ENCODE data around the gene MAPT.

DNA sequence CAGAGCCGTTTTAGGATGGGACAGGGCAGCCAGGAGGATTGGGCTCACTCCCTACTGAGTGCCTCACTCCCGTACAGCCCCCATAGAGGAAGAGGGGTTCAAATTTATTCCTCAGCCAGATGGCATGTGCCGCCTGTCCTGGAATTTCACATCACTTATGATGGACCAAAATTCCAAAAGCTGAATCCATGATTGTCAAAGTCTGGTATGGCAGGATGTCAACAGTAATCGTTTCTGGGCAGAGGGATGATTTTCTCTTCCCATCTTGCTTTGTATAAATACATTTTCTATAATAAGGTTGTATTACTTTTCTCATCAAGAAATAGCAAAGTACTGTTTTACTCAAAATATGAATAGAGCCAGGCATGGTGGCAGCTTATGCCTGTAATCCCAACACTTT, 66.0 kb downstream of the MAPT start:
- TF ChIP-seq, protein P1, sequence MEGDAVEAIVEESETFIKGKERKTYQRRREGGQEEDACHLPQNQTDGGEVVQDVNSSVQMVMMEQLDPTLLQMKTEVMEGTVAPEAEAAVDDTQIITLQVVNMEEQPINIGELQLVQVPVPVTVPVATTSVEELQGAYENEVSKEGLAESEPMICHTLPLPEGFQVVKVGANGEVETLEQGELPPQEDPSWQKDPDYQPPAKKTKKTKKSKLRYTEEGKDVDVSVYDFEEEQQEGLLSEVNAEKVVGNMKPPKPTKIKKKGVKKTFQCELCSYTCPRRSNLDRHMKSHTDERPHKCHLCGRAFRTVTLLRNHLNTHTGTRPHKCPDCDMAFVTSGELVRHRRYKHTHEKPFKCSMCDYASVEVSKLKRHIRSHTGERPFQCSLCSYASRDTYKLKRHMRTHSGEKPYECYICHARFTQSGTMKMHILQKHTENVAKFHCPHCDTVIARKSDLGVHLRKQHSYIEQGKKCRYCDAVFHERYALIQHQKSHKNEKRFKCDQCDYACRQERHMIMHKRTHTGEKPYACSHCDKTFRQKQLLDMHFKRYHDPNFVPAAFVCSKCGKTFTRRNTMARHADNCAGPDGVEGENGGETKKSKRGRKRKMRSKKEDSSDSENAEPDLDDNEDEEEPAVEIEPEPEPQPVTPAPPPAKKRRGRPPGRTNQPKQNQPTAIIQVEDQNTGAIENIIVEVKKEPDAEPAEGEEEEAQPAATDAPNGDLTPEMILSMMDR (IDR thresholded peaks at IDR 0.05) = no peak
- TF ChIP-seq EZH2 (IDR thresholded peaks at IDR 0.05) (no peak), EZH2phosphoT487 (IDR thresholded peaks at IDR 0.05) (no peak)
